Endometrial microvascular endothelial cells (primary cell): Measurements from ENCODE around the gene MASP2. TPM values are rescaled to one million over a fixed set of nuclear protein-coding genes. Genes with fewer than 3 reads are reported as not detected.
"Not testable (repeated sequence)": the region's sequence is repeated elsewhere in the genome, so short reads cannot be mapped to it uniquely, and the experiment has no call there.

Experiments used
- in situ Hi-C: cut with HindIII; loops from 2 replicates; pipeline ENCODE4 v1.10.0; 2017; ENCODE audit warnings: low sequenced_read_pairs, low pct_unique_long_range_greater_than_20kb; ENCODE audit errors: inconsistent ontology term
- total RNA-seq: library from RNA; depleted of rRNA; stranded (reverse); fragments of >200 nt; gene quantifications from one replicate; pipeline ENCODE4 v1.2.3, GENCODE V29; 2015; ENCODE audit errors: inconsistent ontology term

MASP2 gene
- total RNA-seq, 1 donor from 2014 or later = not detected

DNA sequence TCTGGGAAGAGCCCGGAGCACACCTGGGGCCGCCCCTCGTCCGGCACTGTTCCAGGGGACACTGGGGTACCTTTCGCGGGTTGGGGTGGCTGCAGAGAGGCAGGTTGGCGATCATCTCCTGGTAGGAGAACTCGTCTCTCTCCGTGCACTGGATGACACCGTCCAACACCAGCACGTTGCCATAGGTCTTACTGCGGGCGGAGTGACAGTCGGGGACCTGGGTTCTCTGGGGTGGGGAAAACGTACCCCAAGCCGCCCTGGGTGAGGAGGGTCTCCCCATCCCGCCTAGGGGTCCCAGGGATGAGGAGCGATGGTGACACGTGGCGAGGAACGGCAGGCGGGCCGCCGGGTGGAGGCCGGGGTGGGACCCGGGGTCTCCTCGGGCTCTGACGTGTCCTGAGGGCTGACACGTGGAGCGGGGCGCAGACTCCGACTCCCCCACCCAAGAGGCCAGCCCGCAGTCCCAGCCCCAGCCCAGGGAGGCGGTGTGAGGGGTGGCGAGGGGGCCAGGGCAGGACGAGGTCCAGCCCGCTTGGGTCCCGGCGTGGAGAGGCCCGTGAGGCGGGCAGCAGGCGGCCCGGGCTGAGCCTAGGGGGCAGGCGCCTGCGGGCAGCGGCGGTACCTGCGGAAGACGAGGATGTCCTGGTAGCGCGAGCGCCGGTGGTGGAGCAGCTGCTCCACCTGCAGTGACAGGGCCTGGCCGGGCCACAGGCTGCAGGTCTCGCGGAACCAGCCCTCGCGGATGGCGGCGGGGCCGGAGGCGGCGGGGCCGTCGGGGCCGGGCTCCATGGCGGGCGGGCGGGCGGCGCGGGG lies 12.3 kb upstream of the MASP2 start:
- in situ Hi-C loops = no loop called here

DNA sequence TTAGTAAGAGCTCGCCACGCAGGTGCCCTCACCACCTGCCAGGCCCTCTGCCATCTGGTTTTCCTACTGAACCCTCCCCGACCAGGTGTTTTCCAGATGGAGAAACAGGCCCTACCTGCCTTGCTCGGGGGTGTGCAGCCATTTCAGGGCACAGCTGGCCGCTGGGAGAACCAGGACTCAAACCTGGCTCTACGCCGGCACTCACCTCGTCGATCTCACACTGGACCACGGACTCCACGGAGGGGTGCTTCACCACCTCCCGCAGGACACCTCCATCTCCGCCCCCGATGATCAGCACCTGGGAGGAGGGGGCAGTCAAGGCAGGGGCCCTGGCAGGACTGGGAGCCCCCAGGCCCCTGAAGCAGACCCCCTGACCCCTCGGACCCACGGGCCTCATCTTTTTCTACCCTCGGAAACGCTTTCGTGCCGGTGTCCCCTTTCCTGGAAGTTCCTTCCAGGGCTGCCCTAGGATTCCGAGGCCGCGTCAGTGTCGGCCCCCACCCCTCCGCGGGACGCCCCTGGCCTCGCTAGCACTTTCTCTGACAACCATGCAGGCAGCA lies 11.6 kb upstream of the MASP2 start:
- in situ Hi-C loops = no loop called here

DNA sequence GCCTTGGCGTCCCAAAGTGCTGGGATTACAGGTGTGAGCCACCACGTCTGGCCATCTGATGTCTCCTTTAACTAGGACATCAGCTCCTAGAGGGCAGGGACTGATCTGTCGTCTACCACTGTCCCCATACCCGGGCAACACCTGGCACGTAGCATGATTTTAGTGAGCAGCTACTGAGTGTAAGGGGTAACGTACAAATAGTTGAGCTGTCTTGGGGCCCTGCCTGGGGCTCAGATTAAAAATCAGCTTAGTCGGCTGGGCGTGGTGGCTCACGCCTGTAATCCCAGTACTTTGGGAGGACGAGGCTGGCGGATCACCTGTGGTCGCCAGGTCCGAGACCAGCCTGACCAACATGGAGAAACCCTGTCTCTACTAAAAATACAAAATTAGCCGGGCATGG lies 11.0 kb upstream of the MASP2 start:
- in situ Hi-C loops = no loop called here

DNA sequence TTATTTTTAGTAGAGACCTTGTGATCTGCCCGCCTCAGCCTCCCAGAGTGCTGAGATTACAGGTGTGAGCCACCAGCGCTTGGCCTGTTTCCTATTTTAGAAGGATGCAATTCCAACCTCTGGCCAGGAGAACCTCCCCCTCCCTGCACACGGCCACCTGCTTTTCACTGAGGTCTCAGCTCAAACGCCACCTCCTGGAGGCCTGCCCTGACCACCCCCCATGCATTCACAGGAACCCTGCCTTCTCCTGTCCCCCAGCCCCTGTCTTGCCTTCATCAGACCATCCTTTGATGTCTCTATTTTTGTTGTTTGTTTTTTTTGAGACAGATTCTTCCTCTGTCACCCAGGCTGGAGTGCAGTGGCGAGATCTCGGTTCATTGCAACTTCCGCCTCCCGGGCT lies 10.4 kb upstream of the MASP2 start:
- in situ Hi-C loops = no loop called here

DNA sequence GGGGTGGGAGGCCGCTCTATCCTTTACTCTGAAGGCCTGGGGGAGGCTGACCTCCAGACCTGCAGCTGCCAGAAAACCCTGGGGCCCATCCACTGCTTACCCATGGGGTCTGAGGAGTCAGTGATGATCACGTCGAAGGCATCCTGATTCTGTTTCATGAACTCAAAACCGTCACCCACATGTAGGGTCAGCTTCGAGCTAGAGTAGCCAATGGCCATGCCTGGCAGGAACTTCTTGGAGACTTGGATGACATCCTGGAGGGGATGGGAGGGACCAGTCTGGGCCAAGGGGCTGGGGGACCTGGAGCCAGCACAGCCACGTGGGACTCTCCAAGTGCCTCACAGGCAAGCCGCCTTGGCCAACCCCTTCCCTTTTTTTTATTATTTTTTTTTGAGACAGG lies 9.5 kb upstream of the MASP2 start:
- in situ Hi-C loops = no loop called here

DNA sequence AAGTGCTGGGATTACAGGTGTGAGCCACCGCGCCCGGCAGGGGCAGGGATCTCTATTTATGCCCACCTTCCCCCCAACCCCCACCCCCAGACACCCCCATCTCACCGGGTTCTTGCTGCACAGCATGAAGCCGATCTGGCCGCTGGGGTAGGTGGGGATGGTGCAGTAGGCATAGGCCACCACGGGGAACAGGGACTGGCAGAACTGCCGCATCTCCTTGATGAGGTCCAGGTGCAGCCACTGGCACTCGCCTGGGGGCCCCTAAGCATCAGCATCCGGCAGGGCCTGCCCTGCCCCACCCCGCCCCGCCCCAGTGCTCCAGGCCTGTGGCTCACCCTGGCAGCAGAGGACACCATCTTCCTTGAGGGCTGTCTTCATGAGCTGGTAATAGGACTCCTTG lies 8.6 kb upstream of the MASP2 start:
- in situ Hi-C loops = no loop called here

DNA sequence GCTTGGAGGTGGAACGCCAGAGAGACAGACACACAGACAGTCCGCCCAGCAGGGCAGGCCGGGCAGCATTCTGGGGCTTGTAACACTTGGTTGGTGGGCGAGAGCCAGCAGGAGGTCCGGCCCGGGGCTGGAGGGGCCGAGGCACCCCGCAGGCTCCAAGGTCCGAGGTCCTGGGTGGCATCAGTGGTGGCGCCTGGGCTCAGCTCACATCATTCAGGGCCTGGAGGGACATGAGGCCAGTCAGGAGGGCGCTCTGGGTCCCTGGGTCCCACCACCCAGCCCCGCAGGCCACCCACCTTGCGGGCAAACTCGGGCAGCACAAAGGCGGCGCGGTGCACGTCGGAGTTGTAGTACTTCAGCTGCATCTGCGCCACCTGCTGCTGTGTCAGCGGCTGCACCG lies 7.6 kb upstream of the MASP2 start:
- in situ Hi-C loops = no loop called here

DNA sequence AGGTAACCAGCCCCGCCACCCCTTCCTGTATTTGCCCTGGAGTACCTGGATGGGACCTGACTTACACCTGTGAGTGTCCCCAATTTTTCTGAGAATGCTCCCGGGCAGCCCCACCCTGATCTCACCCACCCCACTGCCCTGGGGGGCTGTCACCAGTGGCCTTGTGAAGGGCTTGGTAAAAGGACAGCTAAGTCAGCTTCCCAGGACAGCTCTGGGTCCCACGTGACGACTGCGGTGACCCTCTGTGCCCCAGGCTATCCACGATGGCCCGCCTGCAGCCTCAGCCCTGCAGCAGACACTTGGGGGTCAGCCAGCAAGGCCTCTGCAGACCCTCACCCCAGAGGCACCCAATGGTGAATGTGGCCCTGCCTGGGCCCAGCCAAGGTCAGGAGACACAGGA lies 7.1 kb upstream of the MASP2 start:
- in situ Hi-C loops = no loop called here

DNA sequence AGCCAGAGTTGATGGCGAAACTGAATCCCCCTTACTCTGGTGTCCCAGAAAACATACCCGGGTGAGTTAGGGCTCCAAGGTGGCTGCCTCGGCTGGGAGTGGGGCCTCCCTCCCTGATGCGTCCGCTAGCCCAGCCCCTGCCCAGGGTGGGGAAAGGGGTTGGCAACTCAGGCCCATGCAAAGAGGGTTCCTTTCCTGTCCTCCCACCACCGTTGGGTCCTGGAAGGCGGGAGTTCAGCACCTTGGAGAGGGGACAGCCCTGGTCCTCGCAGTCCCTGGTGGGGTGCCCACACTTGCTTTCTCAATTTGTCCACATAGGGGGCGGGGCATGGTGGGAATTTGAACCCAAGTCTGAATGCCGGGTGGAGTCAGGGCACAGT lies 6.7 kb upstream of the MASP2 start:
- in situ Hi-C loops = no loop called here

DNA sequence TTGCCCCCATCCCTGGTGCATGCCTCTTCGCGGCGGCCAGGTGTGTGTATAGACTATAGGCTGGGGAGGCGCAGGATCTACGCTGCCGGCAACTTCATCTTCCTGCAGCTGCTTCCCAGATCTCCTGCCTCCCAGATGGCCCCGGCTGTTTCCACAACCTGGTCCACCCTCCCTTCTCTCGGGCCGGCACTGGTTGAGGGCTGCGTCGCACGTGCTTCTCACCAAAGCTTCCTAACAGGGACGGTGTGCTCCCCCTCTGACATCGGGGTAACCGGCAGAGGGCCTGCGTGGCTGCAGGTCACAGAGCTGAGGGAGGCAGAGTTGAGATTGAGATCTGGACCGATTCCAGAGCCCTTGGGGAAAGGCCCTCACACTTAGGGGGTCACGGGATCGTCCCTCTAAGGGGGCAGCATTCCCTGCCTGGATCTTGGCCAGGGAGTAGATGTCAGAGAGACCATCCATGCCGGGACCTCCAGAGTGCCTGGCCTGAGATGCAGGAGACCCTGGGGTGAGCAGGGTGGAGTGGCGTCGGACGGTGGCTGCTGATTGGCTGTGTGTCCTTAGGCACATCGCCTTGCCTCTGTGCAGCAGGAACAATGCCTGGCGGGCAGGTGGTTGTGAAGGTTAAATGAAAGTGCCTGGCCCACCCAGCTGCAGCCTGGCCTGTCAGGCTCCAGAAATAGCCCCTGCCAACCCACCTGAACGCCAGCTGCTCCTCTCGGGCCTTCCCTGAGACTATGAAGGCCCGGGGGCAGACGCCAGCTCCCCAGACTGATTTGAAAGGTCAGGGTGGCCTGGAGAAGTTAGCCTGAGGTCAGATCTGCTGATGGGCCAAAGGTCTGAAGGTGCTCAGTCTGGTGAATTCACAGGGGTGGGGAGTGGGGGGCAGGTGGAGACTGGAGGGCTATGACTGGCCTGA lies 6.1 kb upstream of the MASP2 start:
- in situ Hi-C loops = no loop called here

DNA sequence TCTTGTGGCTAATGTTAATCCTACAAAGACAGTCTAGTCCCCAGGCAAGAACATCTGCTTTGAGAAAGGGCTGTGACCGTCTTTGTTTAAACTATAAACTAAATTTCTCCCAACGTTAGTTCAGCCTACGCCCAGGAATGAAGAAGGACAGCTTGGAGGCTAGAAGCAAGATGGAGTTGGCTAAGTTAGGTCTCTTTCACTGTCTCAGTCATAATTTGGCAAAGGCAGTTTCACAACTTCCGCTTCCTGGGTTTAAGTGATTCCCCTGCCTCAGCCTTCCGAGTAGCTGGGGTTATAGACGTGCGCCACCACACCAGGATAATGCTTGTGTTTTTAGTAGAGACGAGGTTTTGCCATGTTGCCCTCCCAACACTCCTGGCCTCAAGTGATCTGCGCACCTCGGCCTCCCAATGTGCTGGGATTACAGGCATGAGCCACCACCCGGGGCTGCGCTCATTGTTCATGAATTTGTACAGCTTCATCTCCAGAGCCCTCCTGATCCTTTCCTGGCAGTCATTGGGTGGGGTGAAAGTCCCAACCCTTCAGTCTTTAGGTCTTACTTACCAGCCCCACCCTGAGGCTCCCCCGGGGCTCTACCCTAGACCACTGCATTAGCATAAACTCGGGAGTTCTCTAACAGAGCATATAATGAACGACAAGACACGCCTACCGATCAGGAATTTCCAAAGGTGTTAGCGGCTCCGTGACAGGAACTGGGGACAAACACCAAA lies 4.9 kb upstream of the MASP2 start:
- in situ Hi-C loops = no loop called here

DNA sequence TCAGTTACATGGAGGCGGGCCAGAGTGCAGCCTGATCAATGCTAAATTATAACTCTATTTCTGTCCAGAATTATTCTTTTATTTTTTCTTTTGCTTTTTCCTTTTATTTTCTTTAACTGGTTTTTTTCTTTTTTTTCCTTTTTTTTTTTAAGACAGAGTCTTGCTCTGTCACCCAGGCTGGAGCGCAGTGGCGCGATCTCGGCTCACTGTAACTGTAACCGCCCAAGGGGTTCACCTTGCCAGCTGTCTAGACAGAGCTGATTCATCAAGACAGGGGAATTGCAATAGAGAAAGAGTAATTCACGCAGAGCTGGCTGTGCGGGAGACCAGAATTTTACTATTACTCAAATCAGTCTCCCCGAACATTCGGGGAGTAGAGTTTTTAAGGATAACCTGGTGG lies 4.1 kb upstream of the MASP2 start:
- in situ Hi-C loops = not testable (repeated sequence)

DNA sequence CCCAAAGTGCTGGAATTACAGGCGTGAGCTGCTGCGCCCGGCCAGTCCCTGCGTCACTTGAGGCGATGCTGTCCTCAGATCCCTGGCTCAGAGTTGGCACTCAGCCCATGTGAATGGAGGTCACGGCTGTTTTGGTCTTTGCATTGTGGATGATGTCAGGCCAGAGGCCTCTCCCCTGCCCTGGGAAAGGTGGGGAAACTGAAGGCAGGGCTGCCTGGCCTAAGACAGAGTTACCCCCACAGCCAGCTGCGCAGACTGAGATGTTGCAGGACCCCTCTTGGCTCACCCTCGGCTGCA lies 821 bp downstream of the MASP2 start:
- in situ Hi-C loops = no loop called here

DNA sequence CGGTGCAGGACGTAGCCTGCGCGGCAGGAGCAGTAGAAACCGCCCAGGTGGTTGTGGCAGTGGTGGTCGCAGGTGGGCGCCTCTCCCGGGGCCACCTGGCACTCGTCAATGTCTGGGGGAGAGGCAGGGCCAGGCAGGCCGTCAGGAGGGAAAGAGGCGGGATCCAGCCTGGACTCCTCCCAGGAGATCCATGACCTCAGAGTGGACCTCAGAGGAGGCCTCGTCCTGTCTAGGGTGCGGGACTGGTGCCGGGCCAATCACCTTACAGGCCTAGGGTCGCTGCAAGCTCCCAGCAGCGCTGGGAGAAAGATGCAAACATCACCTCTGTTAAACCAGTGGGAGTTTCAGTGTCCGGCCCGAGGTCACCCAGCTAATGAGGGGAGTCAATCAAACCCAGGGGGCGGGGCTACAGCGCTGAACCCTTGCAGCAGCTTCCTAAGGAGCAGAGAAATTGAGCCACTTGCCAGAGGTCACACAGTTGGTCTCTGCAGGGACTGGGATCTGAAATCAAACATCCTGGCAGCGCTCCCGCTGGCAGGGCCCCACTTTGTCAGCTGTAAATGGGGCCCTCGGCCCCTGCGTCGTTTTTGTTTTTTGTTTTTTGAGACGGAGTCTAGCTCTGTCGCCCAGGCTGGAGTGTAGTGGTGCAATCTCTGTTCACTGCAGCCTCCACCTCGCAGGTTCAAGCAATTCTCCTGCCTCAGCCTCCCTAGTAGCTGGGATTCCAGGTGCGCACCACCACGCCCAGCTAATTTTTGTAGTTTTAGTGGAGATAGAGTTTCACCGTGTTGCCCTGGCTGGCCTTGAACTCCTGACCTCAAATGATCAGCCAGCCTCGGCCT lies 1.4 kb downstream of the MASP2 start:
- in situ Hi-C loops = no loop called here

DNA sequence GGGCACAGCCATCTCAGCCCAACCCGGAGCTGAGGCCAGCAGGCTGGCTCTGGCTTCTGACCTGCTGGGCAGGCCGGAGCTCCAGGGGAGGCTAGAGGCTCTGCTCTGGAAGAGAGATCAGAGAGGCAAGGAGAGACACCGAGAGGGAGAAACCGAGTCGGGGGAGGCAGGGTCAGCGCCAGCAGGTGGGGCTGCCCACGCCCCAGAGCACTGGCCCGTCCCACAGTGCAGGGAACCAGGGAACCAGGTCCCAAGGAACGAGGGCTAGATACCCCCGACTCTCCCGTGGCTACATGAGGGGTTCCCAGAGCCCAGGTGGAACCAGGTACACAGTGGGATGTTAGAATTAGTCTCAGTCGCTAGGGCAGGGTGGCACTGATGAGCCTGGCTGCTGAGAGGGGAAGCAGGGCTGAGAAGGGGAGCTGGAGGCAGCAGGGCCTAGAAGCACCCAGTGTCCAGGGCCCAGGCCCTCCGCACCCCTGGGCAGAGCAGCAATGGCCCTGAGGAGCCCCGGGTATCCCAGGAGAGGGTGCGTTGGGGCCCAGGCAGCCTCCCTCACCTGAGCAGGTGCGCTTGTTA lies 2.1 kb downstream of the MASP2 start:
- in situ Hi-C loops = no loop called here

DNA sequence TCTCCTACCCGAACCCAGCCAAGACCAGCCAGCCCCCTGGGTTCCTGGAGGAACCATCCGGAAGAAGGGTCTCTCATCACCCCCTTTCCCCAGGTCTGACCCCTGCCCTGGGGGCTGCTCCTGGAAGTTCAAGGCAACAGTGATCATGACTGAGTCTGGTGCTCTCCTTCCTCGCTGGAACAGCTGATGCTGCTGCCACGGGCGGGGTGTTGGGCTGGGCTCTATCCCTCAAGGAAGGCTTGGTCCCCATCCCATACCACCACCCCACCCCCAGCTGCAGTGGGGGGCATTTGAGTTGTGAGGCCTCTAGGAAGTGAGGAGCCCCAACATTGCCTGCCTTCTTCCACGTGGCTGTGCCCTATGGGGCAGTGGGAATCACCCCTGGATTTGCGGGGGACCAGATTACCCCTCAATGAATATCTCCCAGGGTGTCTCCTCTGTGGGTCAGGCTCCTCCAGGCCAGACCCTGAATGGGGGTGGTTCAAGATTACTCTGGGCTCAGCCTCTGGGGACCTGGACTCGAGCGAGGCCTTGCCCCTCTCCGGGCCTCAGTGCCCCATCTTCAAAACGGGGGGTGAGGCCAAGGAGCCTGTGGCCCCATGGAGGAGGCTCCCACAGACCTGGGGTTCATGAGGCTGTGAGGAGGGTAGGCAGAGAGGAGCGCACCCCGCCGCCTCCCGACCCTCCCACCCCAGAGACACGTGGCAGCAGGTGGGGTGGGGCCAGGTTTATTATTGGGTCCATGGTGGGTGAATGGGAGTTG lies 2.8 kb downstream of the MASP2 start:
- in situ Hi-C loops = no loop called here

DNA sequence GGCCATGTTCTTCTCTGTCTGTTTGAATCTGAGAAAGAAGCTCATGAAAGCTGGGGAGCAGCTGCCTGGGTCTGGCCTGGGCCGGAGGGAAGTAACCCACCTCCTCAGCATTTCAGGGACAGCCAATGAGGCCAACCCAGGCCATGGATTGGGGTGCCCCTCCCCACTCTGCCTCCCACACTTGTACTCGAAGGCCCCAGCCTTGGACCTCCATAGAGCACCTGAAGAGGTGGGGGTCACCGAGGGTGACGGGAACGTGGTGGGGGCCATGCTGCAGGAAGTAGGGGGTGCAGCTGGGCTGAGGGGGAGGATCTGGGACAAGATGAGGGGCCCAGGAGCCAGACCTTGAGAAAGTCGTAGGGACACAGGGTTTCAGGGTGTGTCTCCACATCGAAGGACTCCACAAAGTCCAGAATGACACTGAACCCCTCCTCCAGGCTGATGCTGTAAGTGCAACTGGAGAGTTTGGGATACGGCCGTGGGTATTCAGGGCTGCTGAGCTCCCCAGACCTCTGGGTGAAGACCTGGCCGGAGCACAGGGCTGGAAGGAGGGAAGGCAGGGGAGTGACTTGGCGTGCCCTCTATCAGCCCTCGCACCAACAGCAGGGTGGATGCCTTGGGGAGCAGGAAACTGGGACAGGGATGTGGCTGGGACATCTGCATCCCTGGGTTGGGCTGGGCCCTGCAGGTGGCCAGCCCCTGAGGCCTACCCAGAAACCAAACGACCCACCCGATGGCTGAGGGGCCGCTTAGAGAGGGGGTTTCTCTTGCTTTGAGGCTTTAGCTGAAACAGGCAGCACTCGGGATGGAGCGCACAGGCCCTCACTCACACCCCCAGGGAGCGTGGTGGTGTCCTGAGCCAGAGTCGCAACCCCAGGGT lies 3.8 kb downstream of the MASP2 start:
- in situ Hi-C loops = no loop called here
